ENCODE results near the gene NR6A1. TPM values are rescaled to one million over a fixed set of nuclear protein-coding genes. Genes with fewer than 3 reads are reported as not detected.
A peak's percentile ranks its signal among the peaks of the same experiment; 100 is the strongest.

The NR6A1 gene
- total and polyA plus RNA-seq, 2 of the 13 experiments (the other 11 are each of a cell fraction or from before 2014, with no cell fraction given) = 28.1 to 31.5 TPM

DNA sequence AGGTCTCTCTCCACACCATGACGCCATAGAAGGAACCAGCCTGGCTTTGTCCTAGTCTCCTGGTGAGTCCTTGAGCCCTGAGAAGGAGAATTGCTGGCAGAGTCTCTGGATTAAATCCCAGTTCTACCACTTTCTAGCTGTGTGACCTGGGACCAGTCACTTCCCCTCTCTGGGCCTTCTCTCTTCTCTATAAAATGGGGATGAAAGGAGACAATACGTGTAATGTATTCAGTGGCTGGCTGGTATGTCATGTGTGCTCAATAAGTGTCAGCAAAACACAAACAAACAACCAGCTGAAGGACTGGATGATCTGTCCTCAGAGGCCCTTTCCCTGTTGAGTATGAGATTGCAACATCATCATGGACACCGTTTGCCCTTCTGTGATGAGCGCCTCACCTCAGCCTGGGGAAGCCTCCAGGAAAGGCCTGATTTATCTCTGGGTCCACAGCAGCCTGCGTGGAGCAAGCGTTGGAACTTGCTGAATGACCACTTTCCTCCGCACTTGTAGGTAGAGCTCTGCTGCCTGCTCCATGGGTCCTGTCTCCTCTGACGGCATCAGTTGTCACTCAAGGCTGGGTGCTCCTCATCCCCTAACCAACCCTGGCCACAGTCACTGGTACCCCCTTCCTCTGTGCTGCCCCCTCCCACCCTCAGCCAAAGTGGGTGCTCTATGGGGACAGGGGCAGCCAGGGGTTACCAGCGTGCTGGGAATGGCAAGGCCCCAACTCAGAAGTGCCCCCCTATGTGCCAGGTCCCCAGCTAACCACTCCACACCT, 260.3 kb downstream of the NR6A1 start (continued):
- TF ChIP-seq ZNF788 (CRISPR knock-in tag; IDR thresholded peaks at IDR 0.05; ENCODE audit: borderline replicate concordance) (0 out of 2 replicates have a peak, but pooled peaks have one; percentile 26), FOXA1 (IDR thresholded peaks at IDR 0.05) (no peak), FOXA1 (CRISPR knock-in tag; IDR thresholded peaks at IDR 0.05) (peak; percentile 50; the same call in 1 of the 2 replicates), ZNF598 (CRISPR knock-in tag; IDR thresholded peaks at IDR 0.05; ENCODE audit: borderline replicate concordance) (no peak), ARNT (IDR thresholded peaks at IDR 0.05) (no peak), ZNF17 (CRISPR knock-in tag; IDR thresholded peaks at IDR 0.05) (no peak), HCFC1 (IDR thresholded peaks at IDR 0.05; ENCODE audit: low read depth, low read length) (no peak), ASH2L (IDR thresholded peaks at IDR 0.05; ENCODE audit: insufficient read length, low read depth, low read length) (no peak), ZSCAN25 (CRISPR knock-in tag; IDR thresholded peaks at IDR 0.05) (no peak; the same call in 1 of the 2 replicates), ZSCAN30 (CRISPR knock-in tag; IDR thresholded peaks at IDR 0.05) (no peak), DR1 (CRISPR knock-in tag; IDR thresholded peaks at IDR 0.05) (no peak), MLXIP (CRISPR knock-in tag; IDR thresholded peaks at IDR 0.05; ENCODE audit: borderline replicate concordance) (no peak), ZEB1 (IDR thresholded peaks at IDR 0.05; ENCODE audit: insufficient replicate concordance, low read depth) (no peak), CCDC6 (CRISPR knock-in tag; IDR thresholded peaks at IDR 0.05) (no peak), ZNF746 (CRISPR knock-in tag; IDR thresholded peaks at IDR 0.05) (peak; percentile 23; the same call in 1 of the 2 replicates), SSRP1 (CRISPR knock-in tag; IDR thresholded peaks at IDR 0.05) (no peak), ELF3 (CRISPR knock-in tag; IDR thresholded peaks at IDR 0.05) (peak; percentile 48; the same call in 1 of the 2 replicates), ZNF616 (CRISPR knock-in tag; IDR thresholded peaks at IDR 0.05; ENCODE audit: low read depth) (no peak), MATR3 (CRISPR knock-in tag; IDR thresholded peaks at IDR 0.05) (no peak)
- TF ChIP-seq, protein P1, sequence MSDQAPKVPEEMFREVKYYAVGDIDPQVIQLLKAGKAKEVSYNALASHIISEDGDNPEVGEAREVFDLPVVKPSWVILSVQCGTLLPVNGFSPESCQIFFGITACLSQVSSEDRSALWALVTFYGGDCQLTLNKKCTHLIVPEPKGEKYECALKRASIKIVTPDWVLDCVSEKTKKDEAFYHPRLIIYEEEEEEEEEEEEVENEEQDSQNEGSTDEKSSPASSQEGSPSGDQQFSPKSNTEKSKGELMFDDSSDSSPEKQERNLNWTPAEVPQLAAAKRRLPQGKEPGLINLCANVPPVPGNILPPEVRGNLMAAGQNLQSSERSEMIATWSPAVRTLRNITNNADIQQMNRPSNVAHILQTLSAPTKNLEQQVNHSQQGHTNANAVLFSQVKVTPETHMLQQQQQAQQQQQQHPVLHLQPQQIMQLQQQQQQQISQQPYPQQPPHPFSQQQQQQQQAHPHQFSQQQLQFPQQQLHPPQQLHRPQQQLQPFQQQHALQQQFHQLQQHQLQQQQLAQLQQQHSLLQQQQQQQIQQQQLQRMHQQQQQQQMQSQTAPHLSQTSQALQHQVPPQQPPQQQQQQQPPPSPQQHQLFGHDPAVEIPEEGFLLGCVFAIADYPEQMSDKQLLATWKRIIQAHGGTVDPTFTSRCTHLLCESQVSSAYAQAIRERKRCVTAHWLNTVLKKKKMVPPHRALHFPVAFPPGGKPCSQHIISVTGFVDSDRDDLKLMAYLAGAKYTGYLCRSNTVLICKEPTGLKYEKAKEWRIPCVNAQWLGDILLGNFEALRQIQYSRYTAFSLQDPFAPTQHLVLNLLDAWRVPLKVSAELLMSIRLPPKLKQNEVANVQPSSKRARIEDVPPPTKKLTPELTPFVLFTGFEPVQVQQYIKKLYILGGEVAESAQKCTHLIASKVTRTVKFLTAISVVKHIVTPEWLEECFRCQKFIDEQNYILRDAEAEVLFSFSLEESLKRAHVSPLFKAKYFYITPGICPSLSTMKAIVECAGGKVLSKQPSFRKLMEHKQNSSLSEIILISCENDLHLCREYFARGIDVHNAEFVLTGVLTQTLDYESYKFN (CRISPR knock-in tag; conservative IDR thresholded peaks at IDR 0.05) = peak; percentile 75
- TF ChIP-seq, protein P2, sequence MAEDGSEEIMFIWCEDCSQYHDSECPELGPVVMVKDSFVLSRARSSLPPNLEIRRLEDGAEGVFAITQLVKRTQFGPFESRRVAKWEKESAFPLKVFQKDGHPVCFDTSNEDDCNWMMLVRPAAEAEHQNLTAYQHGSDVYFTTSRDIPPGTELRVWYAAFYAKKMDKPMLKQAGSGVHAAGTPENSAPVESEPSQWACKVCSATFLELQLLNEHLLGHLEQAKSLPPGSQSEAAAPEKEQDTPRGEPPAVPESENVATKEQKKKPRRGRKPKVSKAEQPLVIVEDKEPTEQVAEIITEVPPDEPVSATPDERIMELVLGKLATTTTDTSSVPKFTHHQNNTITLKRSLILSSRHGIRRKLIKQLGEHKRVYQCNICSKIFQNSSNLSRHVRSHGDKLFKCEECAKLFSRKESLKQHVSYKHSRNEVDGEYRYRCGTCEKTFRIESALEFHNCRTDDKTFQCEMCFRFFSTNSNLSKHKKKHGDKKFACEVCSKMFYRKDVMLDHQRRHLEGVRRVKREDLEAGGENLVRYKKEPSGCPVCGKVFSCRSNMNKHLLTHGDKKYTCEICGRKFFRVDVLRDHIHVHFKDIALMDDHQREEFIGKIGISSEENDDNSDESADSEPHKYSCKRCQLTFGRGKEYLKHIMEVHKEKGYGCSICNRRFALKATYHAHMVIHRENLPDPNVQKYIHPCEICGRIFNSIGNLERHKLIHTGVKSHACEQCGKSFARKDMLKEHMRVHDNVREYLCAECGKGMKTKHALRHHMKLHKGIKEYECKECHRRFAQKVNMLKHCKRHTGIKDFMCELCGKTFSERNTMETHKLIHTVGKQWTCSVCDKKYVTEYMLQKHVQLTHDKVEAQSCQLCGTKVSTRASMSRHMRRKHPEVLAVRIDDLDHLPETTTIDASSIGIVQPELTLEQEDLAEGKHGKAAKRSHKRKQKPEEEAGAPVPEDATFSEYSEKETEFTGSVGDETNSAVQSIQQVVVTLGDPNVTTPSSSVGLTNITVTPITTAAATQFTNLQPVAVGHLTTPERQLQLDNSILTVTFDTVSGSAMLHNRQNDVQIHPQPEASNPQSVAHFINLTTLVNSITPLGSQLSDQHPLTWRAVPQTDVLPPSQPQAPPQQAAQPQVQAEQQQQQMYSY (CRISPR knock-in tag; IDR thresholded peaks at IDR 0.05) = no peak
